Measurements from ENCODE around the gene ALG12. TPM values are rescaled to one million over a fixed set of nuclear protein-coding genes. Genes with fewer than 3 reads are reported as not detected.

ALG12 gene
- total and polyA plus RNA-seq, 2 of the 13 experiments (the other 11 are each of a cell fraction or from before 2014, with no cell fraction given), result 7.8 to 15.8 TPM

- TF ChIP-seq AHDC1 (CRISPR knock-in tag; IDR thresholded peaks at IDR 0.05; ENCODE audit: borderline replicate concordance) (no peak), ZBTB10 (CRISPR knock-in tag; IDR thresholded peaks at IDR 0.05; ENCODE audit: borderline replicate concordance) (peak; percentile 80; the same call in 1 of the 2 replicates), KDM6A (CRISPR knock-in tag; IDR thresholded peaks at IDR 0.05; ENCODE audit: low read depth) (0 out of 2 replicates have a peak, but pooled peaks have one; percentile 8), SIN3A (IDR thresholded peaks at IDR 0.05; ENCODE audit: borderline replicate concordance, low read depth, low read length) (0 out of 2 replicates have a peak, but pooled peaks have one; percentile 48), UBTF (CRISPR knock-in tag; IDR thresholded peaks at IDR 0.05) (peak; percentile 67), ZBTB25 (CRISPR knock-in tag; IDR thresholded peaks at IDR 0.05) (peak; percentile 95), SALL1 (CRISPR knock-in tag; IDR thresholded peaks at IDR 0.05) (peak; percentile 68), IKZF4 (CRISPR knock-in tag; IDR thresholded peaks at IDR 0.05; ENCODE audit: borderline replicate concordance, low read depth, not compliant biosample characterization) (no peak), ZBTB38 (CRISPR knock-in tag; IDR thresholded peaks at IDR 0.05) (peak; percentile 50; the same call in 1 of the 2 replicates), CENPX (CRISPR knock-in tag; IDR thresholded peaks at IDR 0.05) (no peak), ZNF564 (CRISPR knock-in tag; IDR thresholded peaks at IDR 0.05) (no peak), MYPOP (CRISPR knock-in tag; IDR thresholded peaks at IDR 0.05) (peak; percentile 59; the same call in 1 of the 2 replicates)
Measured at GRCh38 chr22:49936018-49936972, 18.1 kb upstream of the ALG12 start (continued).
